Endothelial cell of umbilical vein (primary cell): ENCODE data around the gene SLC6A7. TPM values are rescaled to one million over a fixed set of nuclear protein-coding genes. Genes with fewer than 3 reads are reported as not detected.

ENCODE experiments used
- BruUV-seq: library from RNA; stranded (reverse); fragments of 400-500 nt; replicated peaks from 2 replicates; lab custom pipeline; 2021; lab: Mats Ljungman, UMichigan
- CTCF ChIA-PET: fragments of 300-600, 350-600 bp; sonication (Branson Sonifier 250); formaldehyde crosslinking; loops from one replicate; lab custom pipeline; 2021; ENCODE audit warnings: antibody characterized with exemption, inconsistent platforms; lab: Charles Lee
- POLR2A ChIA-PET: fragments of 300-600, 350-600 bp; sonication (Branson Sonifier 250); formaldehyde crosslinking; loops from one replicate; lab custom pipeline; 2021; ENCODE audit warnings: antibody characterized with exemption, inconsistent platforms; lab: Charles Lee
- DNase-seq: peaks from one replicate; pipeline ENCODE4 v3.0.0-alpha.2; 2011; ENCODE audit warnings: low read depth, low spot score
- FAIRE-seq: peaks from 2 replicates; lab custom pipeline; 2011; peaks lifted over from hg19 to GRCh38; lab: Jason Lieb, UNC
- H2AFZ ChIP-seq: 2 replicates; pipeline ENCODE4 v1.6.0; 2012; ENCODE audit warnings: low read depth, low read length, control low read depth, inconsistent platforms
- H3K27ac ChIP-seq: 2 replicates; pipeline ENCODE4 v1.5.1; 2011; ENCODE audit warnings: low read depth, mild to moderate bottlenecking, control low read depth, low read length, moderate library complexity; ENCODE audit not compliant: insufficient read depth
- H3K27me3 ChIP-seq, 2 experiments: 2 replicates each; pipeline versions ENCODE4 v1.6.0 to v1.6.1; 2011; ENCODE audit warnings: low read length in 2 of 2, mixed read lengths in 1 of 2; ENCODE audit not compliant: control insufficient read depth in 2 of 2, insufficient read depth in 2 of 2
- H3K36me3 ChIP-seq, 2 experiments: 2 replicates in 1 of 2; 3 replicates in 1 of 2; pipeline ENCODE4 v1.5.1; 2011; ENCODE audit warnings: low read length in 2 of 2, mild to moderate bottlenecking in 1 of 2, moderate library complexity in 1 of 2; ENCODE audit not compliant: control insufficient read depth in 2 of 2, insufficient read depth in 2 of 2; ENCODE audit errors: extremely low read depth in 1 of 2
- H3K4me1 ChIP-seq: 3 replicates; pipeline ENCODE4 v1.5.1; 2011; ENCODE audit warnings: mild to moderate bottlenecking, low read length; ENCODE audit not compliant: control insufficient read depth, insufficient read depth; ENCODE audit errors: extremely low read depth
- H3K4me2 ChIP-seq: 2 replicates; pipeline ENCODE4 v1.6.1; 2011; ENCODE audit warnings: low read length, control low read depth, mixed read lengths; ENCODE audit not compliant: insufficient read depth
- H3K4me3 ChIP-seq, 3 experiments: fragments of 200-600 bp in 1 of 3; sonication (generic), shearing (Covaris generic) in 1 of 3; replicated peaks in 1 of 3; 2 replicates each; pipeline ENCODE4 v1.5.1; 2011 to 2016; ENCODE audit warnings: control low read depth in 3 of 3, low read length in 3 of 3, mild to moderate bottlenecking in 2 of 3, inconsistent platforms in 1 of 3, low read depth in 1 of 3, moderate library complexity in 1 of 3; ENCODE audit not compliant: insufficient read depth in 1 of 3
- H3K79me2 ChIP-seq: 2 replicates; pipeline ENCODE4 v1.6.0; 2012; ENCODE audit warnings: low read length, inconsistent platforms; ENCODE audit not compliant: control insufficient read depth, insufficient read depth
- H3K9ac ChIP-seq: replicated peaks from 2 replicates; pipeline ENCODE3; 2011; ENCODE audit warnings: low read length, control low read depth; ENCODE audit not compliant: insufficient read depth; ENCODE audit errors: extremely low read depth
- H3K9me1 ChIP-seq: replicated peaks from 3 replicates; pipeline ENCODE4 v1.6.0; 2011; ENCODE audit warnings: mild to moderate bottlenecking, low read length; ENCODE audit not compliant: control insufficient read depth, insufficient read depth; ENCODE audit errors: extremely low read depth
- H3K9me3 ChIP-seq: replicated peaks from 2 replicates; pipeline ENCODE4 v1.5.1; 2012; ENCODE audit warnings: low read length, inconsistent platforms; ENCODE audit not compliant: control insufficient read depth, insufficient read depth
- H4K20me1 ChIP-seq: replicated peaks from 2 replicates; pipeline ENCODE3; 2011; ENCODE audit warnings: mild to moderate bottlenecking, low read length; ENCODE audit not compliant: control insufficient read depth, insufficient read depth; ENCODE audit errors: extremely low read depth
- CTCF ChIP-seq, 2 donors: IDR thresholded peaks; 1 replicate in 1 of 2; 2 replicates in 1 of 2; pipeline ENCODE4 v1.5.1; 2011; ENCODE audit warnings: low read length in 2 of 2, mild to moderate bottlenecking in 2 of 2, moderate library complexity in 2 of 2, control low read depth in 1 of 2, inconsistent platforms in 1 of 2, low read depth in 1 of 2; ENCODE audit not compliant: insufficient read depth in 1 of 2; ENCODE audit errors: extremely low read depth in 1 of 2
- EZH2 ChIP-seq: IDR thresholded peaks from 2 replicates; pipeline ENCODE4 v1.6.1; 2012; ENCODE audit warnings: borderline replicate concordance, low read depth, mild to moderate bottlenecking, moderate library complexity, low read length, inconsistent platforms; ENCODE audit not compliant: severe bottlenecking
- FOS ChIP-seq: IDR thresholded peaks from 2 replicates; pipeline ENCODE4 v1.6.1; 2011; ENCODE audit warnings: mild to moderate bottlenecking, low read length, moderate library complexity, borderline replicate concordance; ENCODE audit not compliant: insufficient read depth
- GATA2 ChIP-seq: IDR thresholded peaks from 2 replicates; pipeline ENCODE4 v1.7.0; 2011; ENCODE audit warnings: low read depth, mild to moderate bottlenecking, moderate library complexity, mixed read lengths, low read length; ENCODE audit not compliant: insufficient read length, insufficient read depth
- JUN ChIP-seq: IDR thresholded peaks from 2 replicates; pipeline ENCODE4 v1.6.1; 2011; ENCODE audit warnings: borderline replicate concordance, low read depth; ENCODE audit not compliant: insufficient read length, insufficient read depth
- MAX ChIP-seq: IDR thresholded peaks from 2 replicates; pipeline ENCODE4 v1.6.1; 2011; ENCODE audit not compliant: insufficient read depth, insufficient read length
- MYC ChIP-seq: IDR thresholded peaks from one replicate; pipeline ENCODE4 v1.6.1; 2011; ENCODE audit warnings: mild to moderate bottlenecking, low read depth, low read length
- POLR2A ChIP-seq: IDR thresholded peaks from 2 replicates; pipeline ENCODE4 v1.6.1; 2012; ENCODE audit warnings: low read depth, mild to moderate bottlenecking, control low read depth, low read length
- POLR2AphosphoS5 ChIP-seq: IDR thresholded peaks from 2 replicates; pipeline ENCODE4 v1.6.1; 2012; ENCODE audit warnings: low read depth, mild to moderate bottlenecking, control low read depth, low read length, moderate library complexity; ENCODE audit not compliant: insufficient read depth
- dilution Hi-C: fragments of 300-500 bp; cut with MboI; formaldehyde crosslinking; loops from one replicate; pipeline ENCODE4 v1.15.0; 2019; ENCODE audit warnings: low sequenced_read_pairs; ENCODE audit not compliant: extremely low pct_ligation_motif_present
- intact Hi-C: fragments of 100-400 bp; cut with micrococcal nuclease; formaldehyde crosslinking; loops from one replicate; pipeline ENCODE4 v1.10.0; 2022
- polyA plus RNA-seq, 4 experiments: library from polyadenylated mRNA; depleted of rRNA in 3 of 4; stranded (reverse) in 3 of 4; unstranded in 1 of 4; fragments of >200 nt; gene quantifications; 2 replicates each; pipeline versions ENCODE4 v1.2.1 to v1.2.3, GENCODE V29; 2011 to 2012; ENCODE audit warnings: missing spikeins in 1 of 4
- total RNA-seq: library from RNA; stranded (reverse); gene quantifications from 2 replicates; pipeline ENCODE4 v1.2.3, GENCODE V29; 2021

The SLC6A7 gene
- total and polyA plus RNA-seq, 2 donors (not counting 3 experiments of a cell fraction or from before 2014, with no cell fraction given): not detected

GRCh38 chr5:150223474-150223873 lies 33.6 kb downstream of the SLC6A7 start:
- POLR2A ChIA-PET: no interaction called here
- no peaks in the 10 kb centered on the region for H3K36me3 ChIP-seq
- H3K27me3 ChIP-seq: peaks cover 0 to 1% of the 10 kb centered on the region in 2 experiments
- H4K20me1 ChIP-seq: no peaks in the 10 kb centered on the region
- FAIRE-seq (no peak), DNase-seq (no peak)
- no peaks in the 10 kb centered on the region for H3K9me1 ChIP-seq
- H3K79me2 ChIP-seq: no peaks in the 10 kb centered on the region
- H3K4me2 ChIP-seq: no peak overlapping the region
- no peak overlapping the region for H3K4me3 ChIP-seq
- CTCF ChIA-PET: interaction anchor here (0.8 to 1.1 kb wide), 2 partner anchors 17 to 20 kb away, joined by 3 read pairs; no protein-coding TSS in a partner anchor
- H3K4me1 ChIP-seq: no peaks in the 10 kb centered on the region
- H2AFZ ChIP-seq: no peak overlapping the region
- intact Hi-C loops (no loop called here), dilution Hi-C loops (no loop called here)
- BruUV-seq: no TSS peak
- H3K27ac ChIP-seq: no peak overlapping the region
- H3K9me3 ChIP-seq: no peaks in the 10 kb centered on the region
- no peak overlapping the region for H3K9ac ChIP-seq
- TF ChIP-seq POLR2AphosphoS5: no peak
- TF ChIP-seq MAX: no peak
- no peak for TF ChIP-seq EZH2
- no peak for TF ChIP-seq FOS
- TF ChIP-seq GATA2: no peak
- TF ChIP-seq JUN: no peak

GRCh38 chr5:150224483-150225027 lies 34.7 kb downstream of the SLC6A7 start:
- Histone ChIP-seq H3K9me3 (no peaks in the 10 kb centered on the region), H3K36me3 (no peaks in the 10 kb centered on the region), H3K79me2 (no peaks in the 10 kb centered on the region), H3K9me1 (no peaks in the 10 kb centered on the region), H2AFZ (no peak overlapping the region), H3K9ac (no peak overlapping the region), H3K4me1 (no peaks in the 10 kb centered on the region), H3K27ac (no peak overlapping the region), H3K27me3 (peaks cover 0 to 1% of the 10 kb centered on the region in 2 experiments), H4K20me1 (no peaks in the 10 kb centered on the region), H3K4me3 (no peak overlapping the region), H3K4me2 (no peak overlapping the region)
- no TSS peak for BruUV-seq
- dilution Hi-C loops: no loop called here
- no peak for DNase-seq
- ChIA-PET POLR2A (no interaction called here), CTCF (interaction anchor here (0.6 to 1.4 kb wide), 3 partner anchors 10 to 212 kb away, joined by 3 read pairs; no protein-coding TSS in a partner anchor)
- FAIRE-seq: no peak
- intact Hi-C loops: no loop called here
- TF ChIP-seq EZH2 (no peak), GATA2 (no peak), FOS (no peak), MAX (no peak), CTCF (IDR thresholded peaks at IDR 0.05; ENCODE audit: extremely low read depth in 1 of 2, insufficient read depth in 1 of 2, low read depth in 1 of 2, low read length in 2 of 2) (no peak), POLR2AphosphoS5 (no peak), MYC (no peak), JUN (no peak), POLR2A (no peak)
